ENCODE measurements around the gene TPRN.
A peak's percentile ranks its signal among the peaks of the same experiment; 100 is the strongest.

TPRN gene

GRCh38 chr9:137171149-137171900, 29.2 kb downstream of the TPRN start:
- DNase-seq = no peak

GRCh38 chr9:137170486-137171148, 29.9 kb downstream of the TPRN start:
- no peak for DNase-seq

GRCh38 chr9:137169896-137170358, 30.6 kb downstream of the TPRN start, which contains the start of gene LRRC26:
Gene LRRC26 (minus strand): TSS chr9:137170051. CDS start chr9:137169943, 108 bp downstream.
- DNase-seq = no peak

- peak; percentile 43 to 55 for DNase-seq
Measured at GRCh38 chr9:137168904-137169856, 31.4 kb downstream of the TPRN start.

- DNase-seq = peak in 1 of 2 experiments; percentile 53
Measured at GRCh38 chr9:137168573-137168903, 32.0 kb downstream of the TPRN start.

- no peak for DNase-seq
Measured at GRCh38 chr9:137167747-137168572, 32.6 kb downstream of the TPRN start.

- no peak for DNase-seq
Measured at GRCh38 chr9:137167277-137167746, 33.2 kb downstream of the TPRN start.

GRCh38 chr9:137166380-137167229, 33.9 kb downstream of the TPRN start:
- DNase-seq = no peak

- DNase-seq = no peak
Measured at GRCh38 chr9:137165250-137165836, 35.2 kb downstream of the TPRN start.

GRCh38 chr9:137164370-137165249, 35.9 kb downstream of the TPRN start:
- DNase-seq = no peak

- DNase-seq = no peak
Measured at GRCh38 chr9:137163805-137164204, 36.7 kb downstream of the TPRN start.

- DNase-seq = no peak
Measured at GRCh38 chr9:137163365-137163715, 37.2 kb downstream of the TPRN start.

- no peak for DNase-seq
Measured at GRCh38 chr9:137162505-137163364, 37.8 kb downstream of the TPRN start.

- no peak for DNase-seq
Measured at GRCh38 chr9:137161558-137162486, 38.7 kb downstream of the TPRN start.

- no peak for DNase-seq
Measured at GRCh38 chr9:137160716-137161557, 39.6 kb downstream of the TPRN start.

GRCh38 chr9:137160054-137160425, 40.5 kb downstream of the TPRN start:
- no peak for DNase-seq
